Osteocyte (in vitro differentiated cells): Measurements from ENCODE around the gene ST14. TPM values are rescaled to one million over a fixed set of nuclear protein-coding genes. Genes with fewer than 3 reads are reported as not detected.

Source experiments
- DNase-seq: peaks from one replicate; pipeline ENCODE4 v3.0.0; 2021; ENCODE audit warnings: mixed read lengths; ENCODE audit not compliant: unreplicated experiment; ENCODE audit errors: extremely low spot score
- H3K27ac Mint-ChIP-seq: one replicate; pipeline ENCODE4 v1.8.0; 2021; ENCODE audit warnings: mild to moderate bottlenecking, mixed read lengths; ENCODE audit not compliant: unreplicated experiment
- H3K27me3 Mint-ChIP-seq: one replicate; pipeline ENCODE4 v1.8.0; 2021; ENCODE audit warnings: mixed read lengths; ENCODE audit not compliant: unreplicated experiment
- H3K36me3 Mint-ChIP-seq: one replicate; pipeline ENCODE4 v1.8.0; 2021; ENCODE audit warnings: mixed read lengths; ENCODE audit not compliant: unreplicated experiment
- H3K4me1 Mint-ChIP-seq: one replicate; pipeline ENCODE4 v1.8.0; 2021; ENCODE audit warnings: mixed read lengths; ENCODE audit not compliant: unreplicated experiment
- H3K4me3 Mint-ChIP-seq: one replicate; pipeline ENCODE4 v1.8.0; 2021; ENCODE audit warnings: mild to moderate bottlenecking, moderate library complexity, mixed read lengths; ENCODE audit not compliant: unreplicated experiment
- H3K9me3 Mint-ChIP-seq: one replicate; pipeline ENCODE4 v1.8.0; 2021; ENCODE audit warnings: mixed read lengths; ENCODE audit not compliant: unreplicated experiment
- total RNA-seq: library from RNA; stranded (reverse); gene quantifications from 2 replicates; pipeline ENCODE4 v1.2.1, GENCODE V29; 2021
- TF ChIP-seq, protein P1 (sequence below): fragments of 200-600 bp; sonication (generic); IDR thresholded peaks from 2 replicates; pipeline ENCODE4 v1.5.0; 2021; ENCODE audit warnings: antibody characterized with exemption, mild to moderate bottlenecking, moderate library complexity

Gene ST14
- total RNA-seq, 1 donor from 2014 or later: not detected

GRCh38 chr11:130175898-130176297, 16.3 kb downstream of the ST14 start:
- H3K9me3 Mint-ChIP-seq: peaks cover 8% of the 10 kb centered on the region
- no peaks in the 10 kb centered on the region for H3K36me3 Mint-ChIP-seq
- TF ChIP-seq, protein P1, sequence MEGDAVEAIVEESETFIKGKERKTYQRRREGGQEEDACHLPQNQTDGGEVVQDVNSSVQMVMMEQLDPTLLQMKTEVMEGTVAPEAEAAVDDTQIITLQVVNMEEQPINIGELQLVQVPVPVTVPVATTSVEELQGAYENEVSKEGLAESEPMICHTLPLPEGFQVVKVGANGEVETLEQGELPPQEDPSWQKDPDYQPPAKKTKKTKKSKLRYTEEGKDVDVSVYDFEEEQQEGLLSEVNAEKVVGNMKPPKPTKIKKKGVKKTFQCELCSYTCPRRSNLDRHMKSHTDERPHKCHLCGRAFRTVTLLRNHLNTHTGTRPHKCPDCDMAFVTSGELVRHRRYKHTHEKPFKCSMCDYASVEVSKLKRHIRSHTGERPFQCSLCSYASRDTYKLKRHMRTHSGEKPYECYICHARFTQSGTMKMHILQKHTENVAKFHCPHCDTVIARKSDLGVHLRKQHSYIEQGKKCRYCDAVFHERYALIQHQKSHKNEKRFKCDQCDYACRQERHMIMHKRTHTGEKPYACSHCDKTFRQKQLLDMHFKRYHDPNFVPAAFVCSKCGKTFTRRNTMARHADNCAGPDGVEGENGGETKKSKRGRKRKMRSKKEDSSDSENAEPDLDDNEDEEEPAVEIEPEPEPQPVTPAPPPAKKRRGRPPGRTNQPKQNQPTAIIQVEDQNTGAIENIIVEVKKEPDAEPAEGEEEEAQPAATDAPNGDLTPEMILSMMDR: no peak
- no peak overlapping the region for H3K27ac Mint-ChIP-seq
- peaks cover 20% of the 10 kb centered on the region for H3K27me3 Mint-ChIP-seq
- DNase-seq: no peak
- no peaks in the 10 kb centered on the region for H3K4me1 Mint-ChIP-seq
- H3K4me3 Mint-ChIP-seq: no peak overlapping the region

DNA sequence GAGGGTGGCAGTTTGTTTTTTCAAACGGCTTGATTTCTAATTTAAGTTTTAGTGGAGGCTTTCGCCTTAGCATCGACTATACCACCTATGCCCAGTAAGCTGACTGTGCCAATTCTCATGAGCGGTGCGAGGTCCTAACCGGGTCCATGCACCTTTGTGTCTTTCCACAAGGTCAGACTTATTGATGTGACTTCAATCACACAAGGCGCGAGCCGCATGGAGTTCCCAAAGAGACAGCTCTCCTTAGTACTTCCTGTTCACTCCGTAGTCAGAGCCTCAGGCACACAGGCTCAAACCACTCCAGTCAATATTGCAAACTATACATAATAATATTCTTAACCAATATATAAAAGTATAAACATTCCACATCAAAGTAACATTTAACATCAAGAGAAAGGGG, 18.2 kb downstream of the ST14 start:
- Mint-ChIP-seq H3K36me3 (no peaks in the 10 kb centered on the region), H3K27ac (no peak overlapping the region), H3K4me1 (no peaks in the 10 kb centered on the region), H3K4me3 (no peak overlapping the region), H3K9me3 (peaks cover 8% of the 10 kb centered on the region), H3K27me3 (peaks cover 20% of the 10 kb centered on the region)
- TF ChIP-seq, protein P1: no peak
- DNase-seq: no peak

DNA sequence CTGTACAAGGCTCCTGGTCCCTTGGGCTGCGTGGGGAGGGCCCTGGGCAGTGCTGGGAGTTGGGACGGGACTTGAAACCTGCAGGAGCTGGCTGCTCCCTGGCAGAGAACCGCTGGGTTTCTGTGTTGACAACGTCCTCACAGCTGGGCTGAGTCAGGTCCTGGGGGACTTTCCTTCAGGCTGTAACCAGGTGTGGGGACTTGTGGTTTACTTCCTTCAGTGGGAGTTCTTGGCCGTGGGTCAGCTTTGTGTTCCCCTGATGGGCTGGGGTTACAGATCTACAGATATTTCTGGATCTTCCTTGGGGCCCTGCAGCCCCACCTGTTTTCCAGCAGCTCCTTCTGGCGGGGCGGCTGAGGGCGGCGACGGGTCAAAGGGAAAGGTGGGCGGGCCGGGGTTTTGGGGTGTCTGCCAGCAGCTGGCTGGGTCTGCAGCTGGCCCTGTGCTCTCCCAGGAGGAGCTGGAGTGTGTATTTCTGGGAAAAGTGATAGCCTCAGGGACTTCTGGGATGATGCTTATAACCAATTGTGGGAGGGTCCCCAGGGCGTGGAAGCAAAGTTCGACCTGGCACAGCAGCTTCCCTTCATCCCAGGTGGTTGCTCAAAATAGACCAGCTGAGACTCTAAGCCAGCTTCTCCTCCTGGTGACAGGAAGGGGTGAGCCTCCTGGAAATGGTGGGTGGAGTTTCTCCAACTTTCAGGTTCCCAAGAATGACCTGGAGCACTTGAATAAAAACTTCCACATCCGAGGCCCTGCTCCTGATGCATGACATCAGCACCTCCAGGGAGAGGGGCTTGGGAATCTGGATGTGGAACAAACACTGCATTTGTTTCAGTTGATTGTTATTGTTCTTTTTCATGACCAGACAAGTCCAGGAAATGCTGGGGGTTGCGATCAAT, 19.1 kb downstream of the ST14 start:
- Mint-ChIP-seq H3K36me3 (no peaks in the 10 kb centered on the region), H3K27ac (no peak overlapping the region), H3K27me3 (peaks cover 21% of the 10 kb centered on the region), H3K4me3 (no peak overlapping the region), H3K9me3 (peaks cover 8% of the 10 kb centered on the region), H3K4me1 (no peaks in the 10 kb centered on the region)
- DNase-seq: no peak
- TF ChIP-seq, protein P1: no peak

DNA sequence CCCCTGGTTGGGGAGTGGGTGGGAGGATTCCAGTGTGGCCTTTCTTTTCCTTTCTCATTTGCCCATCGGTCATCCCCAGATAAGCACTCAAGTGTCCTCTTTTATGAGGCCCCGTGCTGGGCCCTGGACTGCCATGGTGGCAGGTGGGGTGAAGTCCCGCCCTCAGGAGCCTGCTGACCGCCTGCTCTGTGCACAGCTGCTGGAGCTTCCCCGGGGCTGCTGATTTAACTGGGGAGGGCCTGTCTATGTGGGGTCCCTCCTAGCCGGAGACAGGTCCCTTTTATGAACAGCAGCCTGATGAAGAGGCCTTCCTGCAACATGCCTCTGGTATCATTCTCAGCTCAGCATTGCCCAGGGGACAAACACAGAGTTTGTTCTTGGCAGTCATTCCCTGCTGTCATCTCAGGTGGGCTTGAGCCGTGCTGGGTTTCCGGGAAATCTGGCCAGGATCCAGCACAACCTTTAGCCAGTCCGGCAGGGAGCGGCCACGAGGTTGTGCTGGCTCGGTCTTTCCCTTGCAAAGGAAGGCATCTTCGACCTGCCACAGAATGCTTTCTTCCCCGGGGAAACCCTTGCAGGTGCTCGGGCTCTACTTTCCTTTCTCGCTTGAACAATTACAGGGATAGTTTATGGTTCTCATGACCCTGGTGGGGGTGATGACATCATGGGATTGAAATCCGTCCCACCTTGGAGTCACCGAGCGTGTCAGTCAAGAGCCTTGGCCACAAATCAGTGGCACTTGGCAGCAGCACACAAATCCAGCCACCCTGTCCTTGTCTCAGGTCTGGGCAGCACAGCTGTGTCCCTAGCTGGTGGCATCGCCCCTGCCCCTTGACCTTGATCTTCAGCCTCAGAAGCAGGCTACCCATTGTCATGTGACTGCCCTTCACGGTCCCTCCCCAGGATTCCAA, 20.1 kb downstream of the ST14 start:
- Mint-ChIP-seq H3K36me3 (no peaks in the 10 kb centered on the region), H3K4me3 (no peak overlapping the region), H3K27me3 (peaks cover 24% of the 10 kb centered on the region), H3K9me3 (peaks cover 6% of the 10 kb centered on the region), H3K27ac (no peak overlapping the region), H3K4me1 (no peaks in the 10 kb centered on the region)
- DNase-seq: no peak
- TF ChIP-seq, protein P1: no peak

GRCh38 chr11:130180491-130180890, 20.9 kb downstream of the ST14 start:
- TF ChIP-seq, protein P1: no peak
- Mint-ChIP-seq H3K4me1 (no peaks in the 10 kb centered on the region), H3K9me3 (peaks cover 4% of the 10 kb centered on the region), H3K4me3 (no peak overlapping the region), H3K27me3 (peaks cover 24% of the 10 kb centered on the region), H3K27ac (no peak overlapping the region), H3K36me3 (no peaks in the 10 kb centered on the region)
- no peak for DNase-seq
